Fibroblast of lung (primary cell): ENCODE results near the gene PLSCR2.

Experiments used
- EZH2 ChIP-seq: IDR thresholded peaks from 2 replicates; pipeline ENCODE4 v1.5.1; 2012; ENCODE audit warnings: low read length, control low read depth, mild to moderate bottlenecking; ENCODE audit errors: missing control alignments
- TF ChIP-seq, protein P1 (sequence below), 2 donors: IDR thresholded peaks in 1 of 2; conservative IDR thresholded peaks in 1 of 2; 1 replicate in 1 of 2; 2 replicates in 1 of 2; pipeline ENCODE4 v1.5.1; 2011 to 2012; ENCODE audit warnings: low read length in 2 of 2, control low read depth in 1 of 2, inconsistent platforms in 1 of 2, low read depth in 1 of 2, mild to moderate bottlenecking in 1 of 2

DNA sequence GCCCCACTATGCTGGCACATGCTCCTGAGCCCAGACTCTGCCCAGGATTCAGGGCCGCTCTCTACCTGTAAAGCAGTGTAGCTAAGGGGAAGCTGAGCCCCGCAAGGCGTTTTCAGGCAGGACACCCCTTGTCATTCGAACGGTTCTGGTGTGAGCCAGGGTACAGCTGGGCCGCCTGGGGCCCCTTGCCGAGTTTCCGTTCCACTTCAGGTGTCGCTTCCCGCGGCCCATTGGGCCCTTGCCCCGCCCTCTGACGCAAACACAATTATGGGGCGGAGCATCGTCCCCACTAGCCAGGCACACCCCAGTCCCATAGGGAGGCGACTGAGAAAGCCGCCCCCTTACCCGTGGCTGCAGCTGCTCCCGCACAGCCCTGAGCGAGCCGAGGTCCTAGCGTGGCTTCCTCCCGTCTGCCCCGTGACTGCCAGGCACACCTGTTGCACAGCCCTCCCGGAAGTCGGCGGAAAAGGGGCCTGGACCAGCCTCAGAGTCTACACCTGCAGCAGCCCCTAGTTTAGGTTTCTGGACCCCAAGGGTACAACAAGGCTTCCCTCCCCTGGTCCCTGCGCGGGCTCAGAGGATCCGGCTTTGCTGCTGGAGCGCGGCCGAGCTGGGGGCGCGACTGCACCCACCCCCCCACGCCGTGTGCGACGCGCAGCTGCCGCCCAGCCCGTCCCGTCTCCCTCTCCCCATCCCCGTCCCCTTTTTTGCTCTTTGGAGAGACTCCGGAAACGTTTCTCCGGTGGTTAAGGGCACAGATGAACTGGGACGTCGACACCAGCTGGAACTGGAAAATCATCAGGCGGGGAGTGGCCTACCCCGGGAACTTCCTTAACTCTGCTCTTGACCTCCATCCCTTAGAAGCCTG lies at the start of gene PLSCR2:
- TF ChIP-seq, protein P1, sequence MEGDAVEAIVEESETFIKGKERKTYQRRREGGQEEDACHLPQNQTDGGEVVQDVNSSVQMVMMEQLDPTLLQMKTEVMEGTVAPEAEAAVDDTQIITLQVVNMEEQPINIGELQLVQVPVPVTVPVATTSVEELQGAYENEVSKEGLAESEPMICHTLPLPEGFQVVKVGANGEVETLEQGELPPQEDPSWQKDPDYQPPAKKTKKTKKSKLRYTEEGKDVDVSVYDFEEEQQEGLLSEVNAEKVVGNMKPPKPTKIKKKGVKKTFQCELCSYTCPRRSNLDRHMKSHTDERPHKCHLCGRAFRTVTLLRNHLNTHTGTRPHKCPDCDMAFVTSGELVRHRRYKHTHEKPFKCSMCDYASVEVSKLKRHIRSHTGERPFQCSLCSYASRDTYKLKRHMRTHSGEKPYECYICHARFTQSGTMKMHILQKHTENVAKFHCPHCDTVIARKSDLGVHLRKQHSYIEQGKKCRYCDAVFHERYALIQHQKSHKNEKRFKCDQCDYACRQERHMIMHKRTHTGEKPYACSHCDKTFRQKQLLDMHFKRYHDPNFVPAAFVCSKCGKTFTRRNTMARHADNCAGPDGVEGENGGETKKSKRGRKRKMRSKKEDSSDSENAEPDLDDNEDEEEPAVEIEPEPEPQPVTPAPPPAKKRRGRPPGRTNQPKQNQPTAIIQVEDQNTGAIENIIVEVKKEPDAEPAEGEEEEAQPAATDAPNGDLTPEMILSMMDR (conservative IDR thresholded peaks at IDR 0.05 in 1 of 2, IDR thresholded peaks at IDR 0.05 in 1 of 2; ENCODE audit: low read depth in 1 of 2, low read length in 2 of 2), result no peak
- no peak for TF ChIP-seq EZH2
